Coronary artery (tissue), 2 donors: ENCODE results near the gene CYSRT1.

ENCODE experiments used
- DNase-seq: peaks from one replicate; pipeline ENCODE4 v3.0.0-alpha.2; 2017; ENCODE audit warnings: low spot score
- H3K27ac ChIP-seq, 2 donors: fragments of 200-600 bp; sonication (generic); one replicate each; pipeline ENCODE4 v1.5.1; 2016 to 2019
- H3K4me3 ChIP-seq: fragments of 200-600 bp; sonication (generic); 2 replicates; pipeline ENCODE4 v1.5.1; 2016; ENCODE audit warnings: mild to moderate bottlenecking, moderate library complexity
- TF ChIP-seq, protein P1 (sequence below): fragments of 200-600 bp; sonication (generic); IDR thresholded peaks from one replicate; pipeline ENCODE4 v1.5.1; 2019; ENCODE audit warnings: antibody characterized with exemption

The CYSRT1 gene

GRCh38 chr9:137180491-137180890, 44.5 kb upstream of the CYSRT1 start:
- TF ChIP-seq, protein P1, sequence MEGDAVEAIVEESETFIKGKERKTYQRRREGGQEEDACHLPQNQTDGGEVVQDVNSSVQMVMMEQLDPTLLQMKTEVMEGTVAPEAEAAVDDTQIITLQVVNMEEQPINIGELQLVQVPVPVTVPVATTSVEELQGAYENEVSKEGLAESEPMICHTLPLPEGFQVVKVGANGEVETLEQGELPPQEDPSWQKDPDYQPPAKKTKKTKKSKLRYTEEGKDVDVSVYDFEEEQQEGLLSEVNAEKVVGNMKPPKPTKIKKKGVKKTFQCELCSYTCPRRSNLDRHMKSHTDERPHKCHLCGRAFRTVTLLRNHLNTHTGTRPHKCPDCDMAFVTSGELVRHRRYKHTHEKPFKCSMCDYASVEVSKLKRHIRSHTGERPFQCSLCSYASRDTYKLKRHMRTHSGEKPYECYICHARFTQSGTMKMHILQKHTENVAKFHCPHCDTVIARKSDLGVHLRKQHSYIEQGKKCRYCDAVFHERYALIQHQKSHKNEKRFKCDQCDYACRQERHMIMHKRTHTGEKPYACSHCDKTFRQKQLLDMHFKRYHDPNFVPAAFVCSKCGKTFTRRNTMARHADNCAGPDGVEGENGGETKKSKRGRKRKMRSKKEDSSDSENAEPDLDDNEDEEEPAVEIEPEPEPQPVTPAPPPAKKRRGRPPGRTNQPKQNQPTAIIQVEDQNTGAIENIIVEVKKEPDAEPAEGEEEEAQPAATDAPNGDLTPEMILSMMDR, result no peak
- DNase-seq, result no peak

GRCh38 chr9:137181680-137182079, 43.3 kb upstream of the CYSRT1 start:
- Histone ChIP-seq H3K4me3 (no peak overlapping the region), H3K27ac (no peak overlapping the region)
- TF ChIP-seq, protein P1, result no peak
- no peak for DNase-seq

More at GRCh38 chr9:137180491-137180890, 44.5 kb upstream of the CYSRT1 start:
- Histone ChIP-seq H3K27ac (no peak overlapping the region), H3K4me3 (no peak overlapping the region)

DNA sequence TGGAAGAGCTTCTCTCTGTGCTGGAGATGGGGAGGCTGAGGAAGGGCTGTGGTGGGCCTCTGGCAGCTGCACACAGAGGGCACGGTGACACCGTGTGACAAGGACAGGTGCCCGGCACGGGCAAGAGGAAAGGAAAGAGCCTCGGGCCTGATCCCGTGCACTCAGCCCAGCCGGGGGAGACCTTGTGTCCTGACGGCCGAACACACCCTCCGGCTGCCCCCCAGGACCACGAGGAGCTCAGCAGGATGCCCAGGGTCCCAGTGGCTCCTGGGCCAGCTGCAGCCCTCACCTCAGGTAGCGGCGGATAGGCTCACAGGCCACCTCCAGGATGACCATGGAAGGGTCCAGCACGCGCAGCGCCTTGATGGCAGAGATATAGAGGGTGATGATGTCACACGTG, 42.1 kb upstream of the CYSRT1 start:
- H3K4me3 ChIP-seq, result no peak overlapping the region
- no peak overlapping the region for H3K27ac ChIP-seq
- no peak for DNase-seq
- TF ChIP-seq, protein P1, result no peak

- no peak for DNase-seq
- no peak overlapping the region for H3K4me3 ChIP-seq
- TF ChIP-seq, protein P1, result no peak
- no peak overlapping the region for H3K27ac ChIP-seq
Measured at GRCh38 chr9:137183980-137184595, 40.9 kb upstream of the CYSRT1 start.

GRCh38 chr9:137184881-137185660, 39.9 kb upstream of the CYSRT1 start:
- DNase-seq, result no peak
- TF ChIP-seq, protein P1, result no peak
- Histone ChIP-seq H3K27ac (no peak overlapping the region), H3K4me3 (no peak overlapping the region)

GRCh38 chr9:137185921-137186320, 39.1 kb upstream of the CYSRT1 start:
- Histone ChIP-seq H3K4me3 (no peak overlapping the region), H3K27ac (no peak overlapping the region)
- TF ChIP-seq, protein P1, result no peak
- no peak for DNase-seq

- DNase-seq, result no peak
- TF ChIP-seq, protein P1, result no peak
- Histone ChIP-seq H3K4me3 (peak overlapping the region; percentile 93), H3K27ac (no peak overlapping the region)
Measured at GRCh38 chr9:137186385-137186784, 38.6 kb upstream of the CYSRT1 start.
